IPS DF 6.9 (cell line): ENCODE results near the gene MMGT1.

ENCODE experiments used
- DNase-seq: peaks from one replicate; pipeline ENCODE4 v3.0.0-alpha.2; 2013; ENCODE audit warnings: low read depth, low spot score
- H3K27ac ChIP-seq: one replicate; pipeline ENCODE4 v1.5.1; 2013; ENCODE audit warnings: low read length, control low read depth
- H3K27me3 ChIP-seq: 2 replicates; pipeline ENCODE4 v1.6.1; 2013; ENCODE audit warnings: mild to moderate bottlenecking, low read length; ENCODE audit not compliant: control insufficient read depth, insufficient read depth
- H3K36me3 ChIP-seq: 2 replicates; pipeline ENCODE4 v1.6.1; 2013; ENCODE audit warnings: low read length; ENCODE audit not compliant: control insufficient read depth, insufficient read depth
- H3K4me1 ChIP-seq: 2 replicates; pipeline ENCODE4 v1.6.1; 2013; ENCODE audit warnings: low read length; ENCODE audit not compliant: control insufficient read depth, insufficient read depth
- H3K4me3 ChIP-seq: 2 replicates; pipeline ENCODE4 v1.5.1; 2013; ENCODE audit warnings: mild to moderate bottlenecking, low read length
- H3K9me3 ChIP-seq: 2 replicates; pipeline ENCODE4 v1.6.1; 2013; ENCODE audit warnings: low read length, inconsistent platforms; ENCODE audit not compliant: control insufficient read depth, insufficient read depth
- WGBS: extraction: QIAGEN DNeasy Blood & Tissue Kit; methylation state at CpG from one replicate; pipeline ENCODE4 v1.1.7; 2013; ENCODE audit warnings: mixed read lengths, missing lambda C conversion rate; ENCODE audit not compliant: insufficient read length, insufficient coverage; 5-methylcytosine and 5-hydroxymethylcytosine counted together

The MMGT1 gene

DNA sequence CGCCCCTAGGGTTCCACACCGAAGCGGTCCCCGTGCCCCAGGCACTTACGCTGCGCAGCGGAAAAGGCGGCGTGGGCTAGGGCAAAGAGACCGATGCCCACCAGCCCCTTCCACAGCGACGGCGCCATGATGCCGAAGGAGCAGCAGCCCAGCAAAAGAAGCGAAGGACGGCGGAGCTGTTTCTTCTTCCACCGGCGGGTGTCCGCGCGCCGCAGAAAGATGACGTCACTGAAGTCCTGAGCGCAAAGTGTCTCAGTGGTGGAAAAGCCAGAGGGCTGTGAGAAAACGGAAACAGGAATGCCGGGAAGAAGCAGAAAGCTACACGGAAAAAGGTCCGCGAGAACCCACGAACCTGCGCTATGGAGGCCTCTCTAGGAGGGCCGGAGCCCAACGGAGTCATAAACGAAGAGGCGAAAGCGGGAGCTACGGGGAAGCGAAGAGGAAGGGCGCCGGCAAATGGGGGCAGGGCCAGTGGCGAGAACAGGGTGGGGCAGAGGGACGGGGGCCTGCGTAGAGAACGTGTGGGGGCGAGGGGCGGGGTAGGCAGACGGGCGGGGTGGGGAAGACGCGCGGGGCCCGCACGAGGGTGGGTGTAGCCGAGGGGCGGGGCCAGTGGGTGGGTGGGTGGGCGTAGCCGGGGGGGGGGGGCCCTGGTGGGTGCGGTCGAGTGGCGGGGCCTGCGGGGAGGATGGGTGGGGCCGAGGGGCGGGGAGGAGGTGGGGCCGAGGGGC, at the start of gene MMGT1:
Gene MMGT1 (minus strand): TSS at position 441 of the 731 bp plus-strand sequence. CDS start 313 bp downstream, at position 128.
- no peak within 1 kb of the TSS for H3K27ac ChIP-seq
- DNase-seq, result no peak
- no CpG with 5 or more reads among the region's 65 CpGs for WGBS

GRCh38 chrX:136021903-136022302, 48.1 kb upstream of the MMGT1 start:
- no peak overlapping the region for H3K27ac ChIP-seq
- no peaks in the 10 kb centered on the region for H3K36me3 ChIP-seq
- H3K27me3 ChIP-seq, result no peaks in the 10 kb centered on the region
- no peak overlapping the region for H3K4me3 ChIP-seq
- WGBS, result no CpG with 5 or more reads among the region's 1 CpG
- no peaks in the 10 kb centered on the region for H3K4me1 ChIP-seq
- no peaks in the 10 kb centered on the region for H3K9me3 ChIP-seq
- no peak for DNase-seq

More for the DNA sequence above, at the start of gene MMGT1:
- Histone ChIP-seq H3K4me1 (no peaks in the 10 kb centered on the region; the same call in 1 of the 2 replicates), H3K27me3 (no peaks in the 10 kb centered on the region), H3K4me3 (peak within 1 kb of the TSS; percentile 98; the same call in 1 of the 2 replicates), H3K36me3 (no peaks in the 10 kb centered on the region), H3K9me3 (no peaks in the 10 kb centered on the region)

- no CpG with 5 or more reads among the region's 1 CpG for WGBS
- no peaks in the 10 kb centered on the region for H3K36me3 ChIP-seq
- no peaks in the 10 kb centered on the region for H3K9me3 ChIP-seq
- no peak overlapping the region for H3K27ac ChIP-seq
- H3K4me3 ChIP-seq, result no peak overlapping the region
- DNase-seq, result no peak
- H3K4me1 ChIP-seq, result no peaks in the 10 kb centered on the region
- H3K27me3 ChIP-seq, result no peaks in the 10 kb centered on the region
Measured at GRCh38 chrX:136021160-136021559, 47.4 kb upstream of the MMGT1 start.

DNA sequence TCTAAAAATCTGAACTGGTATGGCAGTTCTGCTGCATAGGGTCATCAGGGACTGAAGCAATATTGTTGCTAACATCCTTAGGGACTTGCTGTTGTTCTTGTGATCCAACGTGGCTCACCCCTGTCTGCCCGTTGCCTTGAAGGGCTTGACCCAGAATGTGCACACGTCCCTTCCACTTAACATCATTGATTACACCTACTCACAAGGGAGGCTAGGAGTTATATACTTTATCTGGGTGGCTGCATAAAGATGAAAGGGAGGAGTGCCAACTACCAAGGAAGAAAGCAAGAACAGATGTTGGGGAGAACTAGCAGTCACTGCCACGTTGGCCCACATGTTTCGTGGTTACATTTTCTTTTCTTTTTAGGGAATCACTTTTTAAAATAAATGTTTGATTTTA, 45.4 kb upstream of the MMGT1 start:
- Histone ChIP-seq H3K4me3 (no peak overlapping the region), H3K36me3 (no peaks in the 10 kb centered on the region), H3K27me3 (no peaks in the 10 kb centered on the region), H3K4me1 (no peaks in the 10 kb centered on the region), H3K27ac (no peak overlapping the region), H3K9me3 (no peaks in the 10 kb centered on the region)
- no peak for DNase-seq
- WGBS, result no CpG with 5 or more reads among the region's 5 CpGs

- no peaks in the 10 kb centered on the region for H3K27me3 ChIP-seq
- H3K9me3 ChIP-seq, result no peaks in the 10 kb centered on the region
- no peak overlapping the region for H3K27ac ChIP-seq
- no peak for DNase-seq
- WGBS, result no CpG with 5 or more reads among the region's 2 CpGs
- no peak overlapping the region for H3K4me3 ChIP-seq
- H3K36me3 ChIP-seq, result no peaks in the 10 kb centered on the region
- H3K4me1 ChIP-seq, result no peaks in the 10 kb centered on the region
Measured at GRCh38 chrX:136016881-136017280, 43.1 kb upstream of the MMGT1 start.

GRCh38 chrX:136015016-136015415, 41.2 kb upstream of the MMGT1 start:
- Histone ChIP-seq H3K4me3 (no peak overlapping the region), H3K4me1 (no peaks in the 10 kb centered on the region), H3K27me3 (no peaks in the 10 kb centered on the region), H3K27ac (no peak overlapping the region), H3K36me3 (no peaks in the 10 kb centered on the region), H3K9me3 (no peaks in the 10 kb centered on the region)
- no peak for DNase-seq
- no CpG with 5 or more reads among the region's 4 CpGs for WGBS

- no peak for DNase-seq
- Histone ChIP-seq H3K27ac (no peak overlapping the region), H3K36me3 (no peaks in the 10 kb centered on the region), H3K4me3 (no peak overlapping the region), H3K4me1 (no peaks in the 10 kb centered on the region; the same call in 1 of the 2 replicates), H3K9me3 (no peaks in the 10 kb centered on the region), H3K27me3 (no peaks in the 10 kb centered on the region)
- no CpG with 5 or more reads among the region's 4 CpGs for WGBS
Measured at GRCh38 chrX:135988245-135988644, 14.5 kb upstream of the MMGT1 start.

DNA sequence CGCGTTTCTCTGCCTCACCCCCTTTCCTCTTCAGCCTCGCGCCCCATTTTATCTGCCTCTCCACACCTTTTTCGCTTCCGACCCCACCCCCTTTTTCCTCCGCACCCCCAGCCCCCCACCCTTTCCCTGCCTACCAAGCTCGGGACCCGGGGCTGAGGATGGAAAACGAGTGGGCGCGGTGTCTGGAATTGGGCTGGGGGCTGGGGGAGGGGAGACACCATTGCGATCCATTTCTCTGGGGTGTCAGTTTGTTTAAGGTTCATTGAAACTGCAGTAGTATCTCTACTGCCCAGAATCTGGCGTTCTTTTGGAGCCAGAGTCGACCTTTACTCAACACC, 12.2 kb upstream of the MMGT1 start:
- H3K4me3 ChIP-seq, result peak overlapping the region; percentile 52
- no peaks in the 10 kb centered on the region for H3K27me3 ChIP-seq
- no peaks in the 10 kb centered on the region; the same call in 1 of the 2 replicates for H3K4me1 ChIP-seq
- no peak for DNase-seq
- WGBS, result no CpG with 5 or more reads among the region's 15 CpGs
- no peaks in the 10 kb centered on the region for H3K36me3 ChIP-seq
- no peak overlapping the region for H3K27ac ChIP-seq
- no peaks in the 10 kb centered on the region for H3K9me3 ChIP-seq

DNA sequence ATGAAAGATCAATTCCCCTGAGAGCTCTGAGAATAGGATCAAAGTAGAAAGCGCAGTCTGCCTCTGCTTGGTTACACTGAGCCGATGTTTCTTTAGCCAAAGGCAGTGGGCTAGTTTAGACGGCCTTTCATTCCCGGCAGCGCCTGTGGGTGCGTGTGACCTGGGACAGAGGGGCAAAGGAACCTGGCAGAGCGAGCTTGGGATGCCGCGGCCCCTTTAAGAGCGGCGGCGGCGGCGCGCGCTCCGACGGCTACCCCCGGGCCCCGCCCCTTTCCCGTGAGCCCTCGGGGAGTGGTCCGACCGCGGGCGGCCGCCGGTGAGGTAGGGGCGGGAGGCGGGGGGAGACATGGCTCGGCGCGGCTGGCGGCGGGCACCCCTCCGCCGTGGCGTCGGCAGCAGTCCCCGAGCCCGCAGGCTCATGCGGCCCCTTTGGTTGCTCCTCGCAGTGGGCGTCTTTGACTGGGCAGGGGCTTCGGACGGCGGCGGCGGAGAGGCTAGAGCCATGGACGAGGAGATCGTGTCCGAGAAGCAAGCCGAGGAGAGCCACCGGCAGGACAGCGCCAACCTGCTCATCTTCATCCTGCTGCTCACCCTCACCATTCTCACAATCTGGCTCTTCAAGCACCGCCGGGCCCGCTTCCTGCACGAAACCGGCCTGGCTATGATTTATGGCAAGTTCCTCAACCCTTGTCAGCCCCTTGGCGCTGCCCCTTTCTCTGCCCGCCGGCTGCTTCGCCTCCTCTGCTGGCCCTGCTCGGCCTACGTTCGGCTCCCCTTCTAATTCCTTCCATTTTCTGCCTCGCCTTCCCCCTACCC, 11.6 kb upstream of the MMGT1 start, which contains the start of gene SLC9A6:
Gene SLC9A6 (plus strand): TSS at position 279 of the 816 bp plus-strand sequence. CDS start 224 bp downstream, at position 503.
- H3K27me3 ChIP-seq, result no peaks in the 10 kb centered on the region
- H3K27ac ChIP-seq, result no peak within 1 kb of the TSS
- H3K36me3 ChIP-seq, result no peaks in the 10 kb centered on the region
- no peaks in the 10 kb centered on the region; the same call in 1 of the 2 replicates for H3K4me1 ChIP-seq
- no CpG with 5 or more reads among the region's 68 CpGs for WGBS
- H3K9me3 ChIP-seq, result no peaks in the 10 kb centered on the region
- no peak for DNase-seq
- peak within 1 kb of the TSS; percentile 52 for H3K4me3 ChIP-seq

- Histone ChIP-seq H3K9me3 (no peaks in the 10 kb centered on the region), H3K27ac (no peak overlapping the region), H3K4me3 (peak overlapping the region; percentile 52; the same call in 1 of the 2 replicates), H3K36me3 (no peaks in the 10 kb centered on the region), H3K27me3 (no peaks in the 10 kb centered on the region), H3K4me1 (no peaks in the 10 kb centered on the region; the same call in 1 of the 2 replicates)
- no peak for DNase-seq
- no CpG with 5 or more reads among the region's 7 CpGs for WGBS
Measured at GRCh38 chrX:135984791-135985156, 11.0 kb upstream of the MMGT1 start.
